Keratinocyte (primary cell): ENCODE results near the gene BMP15. TPM values are rescaled to one million over a fixed set of nuclear protein-coding genes. Genes with fewer than 3 reads are reported as not detected.

Source experiments
- DNase-seq: peaks from one replicate; pipeline ENCODE4 v3.0.0-alpha.2; 2011; ENCODE audit warnings: low read depth, missing footprints, low spot score
- FAIRE-seq: peaks from 2 replicates; lab custom pipeline; 2011; peaks lifted over from hg19 to GRCh38; lab: Jason Lieb, UNC
- H2AFZ ChIP-seq: 2 replicates; pipeline ENCODE4 v1.6.0; 2012; ENCODE audit warnings: low read length, control low read depth, inconsistent platforms; ENCODE audit not compliant: control insufficient read depth
- H3K27ac ChIP-seq: 2 replicates; pipeline ENCODE4 v1.5.1; 2011; ENCODE audit warnings: low read length; ENCODE audit not compliant: control insufficient read depth, insufficient read depth
- H3K27me3 ChIP-seq: 3 replicates; pipeline ENCODE4 v1.6.0; 2011; ENCODE audit warnings: low read length; ENCODE audit not compliant: control insufficient read depth, insufficient read depth; ENCODE audit errors: extremely low read depth
- H3K36me3 ChIP-seq, 2 experiments: 2 replicates in 1 of 2; 3 replicates in 1 of 2; pipeline ENCODE4 v1.5.1; 2011; ENCODE audit warnings: low read length in 2 of 2, mild to moderate bottlenecking in 1 of 2; ENCODE audit not compliant: control insufficient read depth in 2 of 2, insufficient read depth in 2 of 2; ENCODE audit errors: extremely low read depth in 1 of 2
- H3K4me1 ChIP-seq: 3 replicates; pipeline ENCODE4 v1.5.1; 2011; ENCODE audit warnings: low read length; ENCODE audit not compliant: control insufficient read depth, insufficient read depth; ENCODE audit errors: extremely low read depth
- H3K4me2 ChIP-seq: 3 replicates; pipeline ENCODE4 v1.6.0; 2011; ENCODE audit warnings: low read depth, low read length; ENCODE audit not compliant: control insufficient read depth, insufficient read depth; ENCODE audit errors: extremely low read depth
- H3K4me3 ChIP-seq, 3 experiments: fragments of 200-600 bp in 1 of 3; sonication (generic) in 1 of 3; 2 replicates in 2 of 3; 3 replicates in 1 of 3; pipeline ENCODE4 v1.5.1; 2011 to 2016; ENCODE audit warnings: low read length in 3 of 3, mild to moderate bottlenecking in 3 of 3, control low read depth in 2 of 3, inconsistent platforms in 1 of 3, low read depth in 1 of 3, mixed read lengths in 1 of 3, mixed run types in 1 of 3, moderate library complexity in 1 of 3; ENCODE audit not compliant: control insufficient read depth in 2 of 3, insufficient read depth in 2 of 3; ENCODE audit errors: extremely low read depth in 1 of 3
- H3K79me2 ChIP-seq: 2 replicates; pipeline ENCODE4 v1.6.0; 2012; ENCODE audit warnings: low read length; ENCODE audit not compliant: control insufficient read depth, insufficient read depth
- H3K9ac ChIP-seq: 3 replicates; pipeline ENCODE4 v1.6.0; 2011; ENCODE audit warnings: low read length; ENCODE audit not compliant: control insufficient read depth, insufficient read depth; ENCODE audit errors: extremely low read depth
- H3K9me1 ChIP-seq: 3 replicates; pipeline ENCODE4 v1.6.0; 2011; ENCODE audit warnings: low read length; ENCODE audit not compliant: control insufficient read depth, insufficient read depth; ENCODE audit errors: extremely low read depth
- H3K9me3 ChIP-seq: 2 replicates; pipeline ENCODE4 v1.5.1; 2012; ENCODE audit warnings: low read depth, low read length; ENCODE audit not compliant: control insufficient read depth
- H4K20me1 ChIP-seq: 3 replicates; pipeline ENCODE4 v1.6.0; 2011; ENCODE audit warnings: low read length; ENCODE audit not compliant: control insufficient read depth, insufficient read depth; ENCODE audit errors: extremely low read depth
- CTCF ChIP-seq, 3 experiments: IDR thresholded peaks in 1 of 3; conservative IDR thresholded peaks in 1 of 3; optimal IDR thresholded peaks in 1 of 3; 2 replicates in 2 of 3; 3 replicates in 1 of 3; pipeline versions ENCODE3 to v1.5.1; 2011; ENCODE audit warnings: low read length in 3 of 3, mild to moderate bottlenecking in 3 of 3, moderate library complexity in 2 of 3, control low read depth in 1 of 3, inconsistent platforms in 1 of 3; ENCODE audit not compliant: insufficient read depth in 2 of 3; ENCODE audit errors: extremely low read depth in 1 of 3
- EZH2 ChIP-seq: IDR thresholded peaks from one replicate; pipeline ENCODE4 v1.6.1; 2012; ENCODE audit warnings: inconsistent platforms, mild to moderate bottlenecking, low read length, moderate library complexity
- dilution Hi-C: fragments of 300-500 bp; cut with MboI; formaldehyde crosslinking; loops from one replicate; pipeline ENCODE4 v1.7.0; 2020; ENCODE audit warnings: low sequenced_read_pairs; ENCODE audit not compliant: extremely low pct_ligation_motif_present
- polyA plus RNA-seq, 5 experiments: library from polyadenylated mRNA; depleted of rRNA in 3 of 5; stranded (reverse) in 3 of 5; stranded (forward) in 1 of 5; unstranded in 1 of 5; fragments of >200 nt; gene quantifications; 1 replicate in 1 of 5; 2 replicates in 3 of 5; 3 replicates in 1 of 5; pipeline versions ENCODE4 v1.2.1 to v1.2.3, GENCODE V29; 2011 to 2012; ENCODE audit warnings: missing spikeins in 2 of 5, low read depth in 1 of 5, low replicate concordance in 1 of 5

Gene BMP15
- polyA plus RNA-seq, 1 donor (not counting 4 experiments of a cell fraction or from before 2014, with no cell fraction given), result not detected

GRCh38 chrX:50942471-50942870, 31.9 kb downstream of the BMP15 start:
- dilution Hi-C loops, result no loop called here
- no peaks in the 10 kb centered on the region for H3K79me2 ChIP-seq
- no peak for DNase-seq
- H3K9ac ChIP-seq, result no peak overlapping the region
- no peak overlapping the region for H3K27ac ChIP-seq
- TF ChIP-seq CTCF (optimal IDR thresholded peaks at IDR 0.05 in 1 of 3, IDR thresholded peaks at IDR 0.05 in 1 of 3, conservative IDR thresholded peaks at IDR 0.05 in 1 of 3; ENCODE audit: extremely low read depth in 1 of 3, insufficient read depth in 2 of 3, low read length in 3 of 3), result no peak
- no peak for TF ChIP-seq EZH2
- no peak overlapping the region for H2AFZ ChIP-seq
- H3K9me1 ChIP-seq, result no peaks in the 10 kb centered on the region
- H3K4me2 ChIP-seq, result no peak overlapping the region
- H3K9me3 ChIP-seq, result no peaks in the 10 kb centered on the region
- no peaks in the 10 kb centered on the region for H3K36me3 ChIP-seq
- no peaks in the 10 kb centered on the region for H3K27me3 ChIP-seq
- no peaks in the 10 kb centered on the region for H4K20me1 ChIP-seq
- no peak for FAIRE-seq
- no peak overlapping the region for H3K4me3 ChIP-seq
- no peaks in the 10 kb centered on the region for H3K4me1 ChIP-seq

- Histone ChIP-seq H3K9ac (no peak overlapping the region), H4K20me1 (no peaks in the 10 kb centered on the region), H3K4me3 (no peak overlapping the region), H3K9me3 (no peaks in the 10 kb centered on the region), H3K4me2 (peak overlapping the region; percentile 47), H3K36me3 (no peaks in the 10 kb centered on the region), H3K9me1 (no peaks in the 10 kb centered on the region), H3K27ac (peak overlapping the region; percentile 3), H3K27me3 (no peaks in the 10 kb centered on the region), H3K79me2 (no peaks in the 10 kb centered on the region), H3K4me1 (peaks cover 5% of the 10 kb centered on the region), H2AFZ (no peak overlapping the region)
- dilution Hi-C loops, result no loop called here
- DNase-seq (peak; percentile 2), FAIRE-seq (no peak)
- TF ChIP-seq EZH2 (no peak), CTCF (optimal IDR thresholded peaks at IDR 0.05 in 1 of 3, IDR thresholded peaks at IDR 0.05 in 1 of 3, conservative IDR thresholded peaks at IDR 0.05 in 1 of 3; ENCODE audit: extremely low read depth in 1 of 3, insufficient read depth in 2 of 3, low read length in 3 of 3) (no peak)
Observed at GRCh38 chrX:50952406-50952805, 41.9 kb downstream of the BMP15 start.
